T-helper 2 cell treated with Interferon-gamma antibody and Interleukin-4, amounts not matched to agents 5 μg/mL and 100 μg/mL, for 36 hours (primary cell): Measurements from ENCODE around the gene FGFRL1.

Source experiments
- DNase-seq: peaks from one replicate; pipeline ENCODE4 v3.0.0; 2021; ENCODE audit warnings: low spot score
- H3K27ac Mint-ChIP-seq: one replicate; pipeline ENCODE4 v1.8.0; 2021; ENCODE audit warnings: mild to moderate bottlenecking, mixed read lengths
- H3K27me3 Mint-ChIP-seq: one replicate; pipeline ENCODE4 v1.8.0; 2021; ENCODE audit warnings: low read depth, mixed read lengths
- H3K36me3 Mint-ChIP-seq: one replicate; pipeline ENCODE4 v1.8.0; 2021; ENCODE audit warnings: low read depth, mixed read lengths
- H3K4me1 Mint-ChIP-seq: one replicate; pipeline ENCODE4 v1.8.0; 2021; ENCODE audit warnings: low read depth, mixed read lengths
- H3K4me3 Mint-ChIP-seq: one replicate; pipeline ENCODE4 v1.8.0; 2022; ENCODE audit warnings: mild to moderate bottlenecking, moderate library complexity, mixed read lengths
- H3K9me3 Mint-ChIP-seq: one replicate; pipeline ENCODE4 v1.8.0; 2021; ENCODE audit warnings: mixed read lengths

Gene FGFRL1

GRCh38 chr4:1024882-1025545 is 13.6 kb downstream of the FGFRL1 start:
- Mint-ChIP-seq H3K9me3 (no peaks in the 10 kb centered on the region), H3K4me1 (peaks cover 6% of the 10 kb centered on the region), H3K27ac (no peak overlapping the region), H3K4me3 (no peak overlapping the region), H3K27me3 (no peaks in the 10 kb centered on the region), H3K36me3 (peaks cover 8% of the 10 kb centered on the region)
- DNase-seq: no peak

- Mint-ChIP-seq H3K36me3 (peaks cover 8% of the 10 kb centered on the region), H3K27me3 (no peaks in the 10 kb centered on the region), H3K4me3 (no peak overlapping the region), H3K9me3 (no peaks in the 10 kb centered on the region), H3K4me1 (peaks cover 6% of the 10 kb centered on the region), H3K27ac (no peak overlapping the region)
- DNase-seq: peak; percentile 30
Observed at GRCh38 chr4:1026115-1026514, 14.7 kb downstream of the FGFRL1 start.

- Mint-ChIP-seq H3K27ac (no peak overlapping the region), H3K4me3 (no peak overlapping the region), H3K36me3 (peaks cover 8% of the 10 kb centered on the region), H3K9me3 (no peaks in the 10 kb centered on the region), H3K27me3 (no peaks in the 10 kb centered on the region), H3K4me1 (peaks cover 6% of the 10 kb centered on the region)
- DNase-seq: no peak
Observed at GRCh38 chr4:1027219-1027914, 15.9 kb downstream of the FGFRL1 start.

DNA sequence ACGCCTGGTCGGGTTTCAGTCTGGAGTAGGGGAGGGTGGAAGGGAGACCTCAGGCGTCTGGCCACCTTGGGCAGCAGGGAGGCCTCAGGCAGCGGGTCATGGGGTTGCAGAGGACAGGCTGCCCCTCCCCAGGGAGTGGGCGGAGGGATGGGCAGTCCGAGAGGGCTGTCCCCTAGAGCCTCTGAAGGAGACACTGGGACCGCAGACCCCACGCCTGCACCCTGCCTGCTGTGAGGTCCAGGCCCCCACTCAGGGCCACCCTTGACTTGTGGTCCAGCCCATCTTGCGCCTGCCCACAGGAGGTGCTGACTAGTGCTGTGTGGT is 16.5 kb downstream of the FGFRL1 start:
- DNase-seq: no peak
- H3K9me3 Mint-ChIP-seq: no peaks in the 10 kb centered on the region
- peaks cover 8% of the 10 kb centered on the region for H3K36me3 Mint-ChIP-seq
- H3K27ac Mint-ChIP-seq: no peak overlapping the region
- no peak overlapping the region for H3K4me3 Mint-ChIP-seq
- H3K27me3 Mint-ChIP-seq: no peaks in the 10 kb centered on the region
- peaks cover 6% of the 10 kb centered on the region for H3K4me1 Mint-ChIP-seq

DNA sequence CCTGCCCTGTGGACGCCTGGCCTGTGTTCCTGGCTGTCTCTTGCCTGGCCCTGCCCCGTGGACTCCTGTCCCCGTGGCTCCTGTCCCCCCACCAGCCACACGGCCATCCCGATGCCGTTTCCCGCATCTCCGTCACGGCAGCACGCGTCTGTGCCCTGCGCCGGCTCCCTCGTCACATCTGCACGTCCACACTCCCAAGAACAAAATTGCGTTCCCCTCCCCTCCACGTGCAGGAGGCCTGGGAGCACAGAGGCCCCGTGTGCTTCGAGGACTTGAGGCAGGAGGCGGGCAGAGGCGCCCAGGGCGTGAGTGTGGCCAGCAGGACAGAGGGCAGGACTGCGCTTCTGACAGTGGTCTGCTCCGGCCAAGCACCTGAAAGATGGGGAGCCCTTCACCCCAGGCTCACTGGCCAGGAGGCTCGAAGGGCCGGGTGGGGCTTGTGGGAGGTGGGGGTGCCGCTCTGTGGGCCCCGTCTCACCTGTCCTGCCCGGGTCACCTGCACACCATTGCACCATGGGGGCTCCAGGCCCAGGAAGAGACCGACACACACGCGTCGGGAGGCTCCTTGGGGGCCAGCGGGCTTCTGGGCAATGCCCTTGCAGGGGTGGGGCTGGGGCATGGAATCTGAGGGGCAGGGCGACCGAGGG is 17.3 kb downstream of the FGFRL1 start:
- Mint-ChIP-seq H3K9me3 (no peaks in the 10 kb centered on the region), H3K27ac (no peak overlapping the region), H3K36me3 (peaks cover 8% of the 10 kb centered on the region), H3K4me3 (no peak overlapping the region), H3K27me3 (no peaks in the 10 kb centered on the region), H3K4me1 (peaks cover 6% of the 10 kb centered on the region)
- no peak for DNase-seq

DNA sequence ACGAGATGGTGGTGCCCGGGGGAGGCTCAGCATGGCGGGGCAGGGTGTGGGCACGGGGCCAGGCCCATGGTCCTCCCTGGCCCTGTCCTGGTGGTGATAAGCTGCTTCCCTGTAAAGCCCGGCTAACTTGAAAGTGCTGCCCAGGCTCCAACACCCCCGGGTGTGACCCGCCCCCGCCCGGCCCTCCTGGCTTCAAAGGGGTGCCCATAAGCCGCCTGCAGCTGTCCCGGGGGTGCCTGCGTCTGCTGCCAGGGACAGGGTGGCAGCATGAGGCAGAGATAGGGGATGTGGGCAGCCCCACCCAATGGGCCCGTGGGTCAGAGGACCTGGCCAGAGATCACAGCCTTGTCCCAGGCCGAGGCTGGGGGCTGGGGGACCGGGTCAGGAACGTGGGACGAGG is 18.1 kb downstream of the FGFRL1 start:
- no peaks in the 10 kb centered on the region for H3K9me3 Mint-ChIP-seq
- no peak overlapping the region for H3K4me3 Mint-ChIP-seq
- H3K4me1 Mint-ChIP-seq: peaks cover 6% of the 10 kb centered on the region
- no peaks in the 10 kb centered on the region for H3K27me3 Mint-ChIP-seq
- peaks cover 8% of the 10 kb centered on the region for H3K36me3 Mint-ChIP-seq
- H3K27ac Mint-ChIP-seq: no peak overlapping the region
- no peak for DNase-seq

DNA sequence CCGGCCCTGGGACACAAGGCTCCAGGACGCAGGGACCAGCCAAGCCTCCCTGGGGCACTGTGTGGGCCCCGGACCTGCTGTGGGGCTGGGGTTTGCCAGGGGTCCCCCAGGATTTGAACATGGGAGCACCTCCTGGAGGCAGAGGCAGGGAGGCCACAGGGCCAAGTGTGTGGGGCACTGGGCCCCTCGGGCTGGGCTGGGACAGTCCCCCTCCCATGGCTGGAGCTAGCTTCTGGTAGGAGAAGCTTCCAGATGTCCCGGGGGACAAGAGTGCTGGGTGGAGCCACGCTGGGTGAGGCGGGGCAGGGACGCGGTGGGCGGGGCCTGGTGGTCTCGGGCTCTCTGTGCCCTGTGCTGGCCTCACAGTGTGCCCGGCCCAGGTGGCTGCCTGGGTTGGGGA is 18.6 kb downstream of the FGFRL1 start:
- Mint-ChIP-seq H3K9me3 (no peaks in the 10 kb centered on the region), H3K27me3 (no peaks in the 10 kb centered on the region), H3K27ac (no peak overlapping the region), H3K36me3 (peaks cover 8% of the 10 kb centered on the region), H3K4me1 (peaks cover 6% of the 10 kb centered on the region), H3K4me3 (no peak overlapping the region)
- no peak for DNase-seq

DNA sequence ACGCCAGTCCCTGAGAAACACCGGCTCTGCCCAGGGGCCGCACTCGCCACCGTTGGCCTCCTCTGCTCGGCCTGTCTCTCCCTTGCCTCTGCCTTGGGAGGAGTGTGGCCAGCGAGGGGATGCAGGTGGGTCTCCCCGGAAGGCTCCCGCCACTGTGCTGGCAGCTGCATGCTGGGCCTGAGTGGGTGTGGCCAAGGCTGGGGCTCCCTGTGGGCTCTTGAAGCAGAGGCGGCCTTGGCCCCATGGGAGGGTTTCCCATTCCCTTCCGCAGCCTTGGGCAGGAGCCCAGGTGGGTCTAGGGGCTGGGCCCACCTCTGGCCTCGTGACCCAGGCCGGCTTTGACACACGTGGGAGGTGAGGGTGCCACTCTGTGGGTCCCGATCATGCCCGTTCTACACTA is 19.1 kb downstream of the FGFRL1 start:
- peaks cover 4% of the 10 kb centered on the region for H3K36me3 Mint-ChIP-seq
- DNase-seq: no peak
- no peak overlapping the region for H3K4me3 Mint-ChIP-seq
- no peaks in the 10 kb centered on the region for H3K9me3 Mint-ChIP-seq
- H3K27ac Mint-ChIP-seq: no peak overlapping the region
- peaks cover 6% of the 10 kb centered on the region for H3K4me1 Mint-ChIP-seq
- no peaks in the 10 kb centered on the region for H3K27me3 Mint-ChIP-seq

- Mint-ChIP-seq H3K9me3 (no peaks in the 10 kb centered on the region), H3K4me1 (no peaks in the 10 kb centered on the region), H3K36me3 (no peaks in the 10 kb centered on the region), H3K27ac (no peak overlapping the region), H3K4me3 (no peak overlapping the region), H3K27me3 (no peaks in the 10 kb centered on the region)
- no peak for DNase-seq
Observed at GRCh38 chr4:1031346-1031745, 19.9 kb downstream of the FGFRL1 start.

DNA sequence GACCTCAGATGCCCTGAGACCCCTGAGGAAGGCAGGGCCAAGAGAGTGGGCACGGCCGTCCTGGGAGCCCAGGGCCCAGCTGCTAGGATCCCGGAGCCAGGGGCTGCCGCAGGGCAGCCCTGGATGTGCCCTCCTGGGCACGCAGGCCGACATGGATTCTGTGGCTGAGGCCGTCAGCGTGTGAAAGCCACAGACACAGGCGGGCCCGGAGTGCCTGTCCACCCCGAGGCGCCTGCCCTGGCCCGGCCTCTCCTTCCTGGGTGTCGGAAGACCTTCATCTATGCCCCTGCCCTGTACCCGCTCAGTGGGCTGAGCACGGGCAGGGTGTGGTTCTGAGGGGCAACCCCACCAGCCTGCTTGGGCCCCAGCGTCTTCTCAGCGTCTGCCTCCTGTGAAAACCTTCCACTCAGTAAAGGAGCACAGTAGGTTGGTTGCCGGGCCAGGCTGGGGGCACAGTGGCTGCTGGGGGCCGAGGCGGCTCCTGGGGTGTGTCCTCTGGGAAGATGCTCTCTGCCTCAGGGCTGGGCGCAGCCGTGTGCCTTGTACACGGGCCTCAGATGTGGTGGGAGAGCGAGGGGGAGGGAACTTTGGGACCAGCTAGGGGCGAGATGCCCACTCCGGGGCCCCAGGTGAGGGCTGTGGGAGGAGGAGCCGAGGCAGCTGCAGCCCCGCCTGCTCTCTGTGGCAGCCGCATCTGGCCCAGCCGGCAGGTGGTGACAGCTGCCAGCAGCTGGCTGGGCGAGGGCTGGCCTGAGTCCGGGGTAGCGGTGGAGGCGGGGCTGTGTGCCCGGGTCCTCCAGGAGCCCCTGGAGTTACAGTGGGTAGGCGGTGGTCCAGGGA is 20.8 kb downstream of the FGFRL1 start:
- no peaks in the 10 kb centered on the region for H3K27me3 Mint-ChIP-seq
- no peak overlapping the region for H3K27ac Mint-ChIP-seq
- H3K4me1 Mint-ChIP-seq: no peaks in the 10 kb centered on the region
- H3K9me3 Mint-ChIP-seq: no peaks in the 10 kb centered on the region
- no peaks in the 10 kb centered on the region for H3K36me3 Mint-ChIP-seq
- no peak for DNase-seq
- H3K4me3 Mint-ChIP-seq: no peak overlapping the region

GRCh38 chr4:1032861-1033260 is 21.4 kb downstream of the FGFRL1 start:
- DNase-seq: no peak
- H3K27me3 Mint-ChIP-seq: no peaks in the 10 kb centered on the region
- no peak overlapping the region for H3K4me3 Mint-ChIP-seq
- no peak overlapping the region for H3K27ac Mint-ChIP-seq
- H3K9me3 Mint-ChIP-seq: no peaks in the 10 kb centered on the region
- no peaks in the 10 kb centered on the region for H3K4me1 Mint-ChIP-seq
- no peaks in the 10 kb centered on the region for H3K36me3 Mint-ChIP-seq

- H3K36me3 Mint-ChIP-seq: no peaks in the 10 kb centered on the region
- no peak overlapping the region for H3K4me3 Mint-ChIP-seq
- H3K9me3 Mint-ChIP-seq: no peaks in the 10 kb centered on the region
- DNase-seq: no peak
- no peak overlapping the region for H3K27ac Mint-ChIP-seq
- H3K4me1 Mint-ChIP-seq: no peaks in the 10 kb centered on the region
- no peaks in the 10 kb centered on the region for H3K27me3 Mint-ChIP-seq
Observed at GRCh38 chr4:1033840-1034551, 22.6 kb downstream of the FGFRL1 start.

DNA sequence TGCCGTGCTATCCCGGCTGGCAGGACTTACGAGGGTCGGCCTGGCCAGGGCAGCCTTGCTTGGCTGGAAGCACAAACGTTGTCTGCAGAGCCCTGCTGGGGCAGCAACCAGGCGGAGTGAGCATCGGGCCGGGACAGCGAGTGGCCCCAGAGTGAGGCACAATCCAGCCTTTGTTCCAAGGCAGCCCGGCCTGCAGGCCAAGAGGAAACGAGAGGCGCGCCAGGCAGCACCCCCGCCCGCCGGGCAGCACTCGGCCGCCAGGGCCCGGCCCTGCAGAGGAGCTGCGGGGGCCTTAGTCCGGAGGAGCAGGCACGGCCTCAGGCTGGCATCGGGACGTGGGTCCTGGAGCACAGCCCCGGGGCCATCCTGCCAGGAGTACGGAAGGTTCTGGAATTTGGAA is 24.1 kb downstream of the FGFRL1 start:
- Mint-ChIP-seq H3K36me3 (no peaks in the 10 kb centered on the region), H3K4me1 (no peaks in the 10 kb centered on the region), H3K9me3 (no peaks in the 10 kb centered on the region), H3K27me3 (no peaks in the 10 kb centered on the region), H3K27ac (no peak overlapping the region), H3K4me3 (no peak overlapping the region)
- DNase-seq: no peak
